ENCODE data around the gene MTSS2.
"Not testable (repeated sequence)": the region's sequence is repeated elsewhere in the genome, so short reads cannot be mapped to it uniquely, and the experiment has no call there.

DNA sequence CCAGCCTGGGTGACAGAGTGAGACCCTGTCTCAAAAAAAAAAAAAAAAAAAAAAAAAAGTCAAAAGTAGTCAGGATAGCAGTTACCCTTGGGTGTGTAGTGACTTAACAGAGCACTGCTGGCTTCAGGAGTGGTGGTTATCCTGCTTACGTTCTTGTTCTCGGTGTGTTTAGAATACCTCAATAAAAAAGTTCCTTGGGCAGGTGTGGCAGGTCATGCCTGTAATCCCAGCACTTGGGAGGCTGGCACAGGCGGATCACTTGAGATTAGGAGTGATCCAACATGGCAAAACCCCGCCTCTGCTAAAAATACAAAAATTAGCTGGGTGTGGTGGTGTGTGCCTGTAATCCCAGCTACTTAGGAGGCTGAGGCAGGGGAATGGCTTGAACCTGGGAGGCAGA is 14.9 kb downstream of the MTSS2 start:
- TF ChIP-seq, protein P1, sequence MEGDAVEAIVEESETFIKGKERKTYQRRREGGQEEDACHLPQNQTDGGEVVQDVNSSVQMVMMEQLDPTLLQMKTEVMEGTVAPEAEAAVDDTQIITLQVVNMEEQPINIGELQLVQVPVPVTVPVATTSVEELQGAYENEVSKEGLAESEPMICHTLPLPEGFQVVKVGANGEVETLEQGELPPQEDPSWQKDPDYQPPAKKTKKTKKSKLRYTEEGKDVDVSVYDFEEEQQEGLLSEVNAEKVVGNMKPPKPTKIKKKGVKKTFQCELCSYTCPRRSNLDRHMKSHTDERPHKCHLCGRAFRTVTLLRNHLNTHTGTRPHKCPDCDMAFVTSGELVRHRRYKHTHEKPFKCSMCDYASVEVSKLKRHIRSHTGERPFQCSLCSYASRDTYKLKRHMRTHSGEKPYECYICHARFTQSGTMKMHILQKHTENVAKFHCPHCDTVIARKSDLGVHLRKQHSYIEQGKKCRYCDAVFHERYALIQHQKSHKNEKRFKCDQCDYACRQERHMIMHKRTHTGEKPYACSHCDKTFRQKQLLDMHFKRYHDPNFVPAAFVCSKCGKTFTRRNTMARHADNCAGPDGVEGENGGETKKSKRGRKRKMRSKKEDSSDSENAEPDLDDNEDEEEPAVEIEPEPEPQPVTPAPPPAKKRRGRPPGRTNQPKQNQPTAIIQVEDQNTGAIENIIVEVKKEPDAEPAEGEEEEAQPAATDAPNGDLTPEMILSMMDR (IDR thresholded peaks at IDR 0.05): not testable (repeated sequence)
- not testable (repeated sequence) for TF ChIP-seq POLR2A (IDR thresholded peaks at IDR 0.05)

Data from adrenal gland (tissue), 5 donors.